Measurements from ENCODE around the gene TBC1D32. TPM values are rescaled to one million over a fixed set of nuclear protein-coding genes. Genes with fewer than 3 reads are reported as not detected.
"Not testable (repeated sequence)": the region's sequence is repeated elsewhere in the genome, so short reads cannot be mapped to it uniquely, and the experiment has no call there.

Gene TBC1D32
- total RNA-seq, 1 donor from 2014 or later: 8.9 TPM

GRCh38 chr6:121210943-121211342 is 123.3 kb downstream of the TBC1D32 start:
- no peak overlapping the region for H3K4me2 ChIP-seq (ENCODE audit: low read length)
- Mint-ChIP-seq H3K36me3 (ENCODE audit: low read depth, unreplicated experiment) (peaks cover 12% of the 10 kb centered on the region), H3K4me3 (ENCODE audit: unreplicated experiment) (no peak overlapping the region), H3K4me1 (ENCODE audit: low read depth, unreplicated experiment) (no peaks in the 10 kb centered on the region), H3K27ac (ENCODE audit: unreplicated experiment) (no peak overlapping the region), H3K9me3 (ENCODE audit: unreplicated experiment) (peaks cover 6% of the 10 kb centered on the region), H3K27me3 (ENCODE audit: low read depth, unreplicated experiment) (no peaks in the 10 kb centered on the region)
- no peaks in the 10 kb centered on the region for H3K79me2 ChIP-seq (ENCODE audit: insufficient read depth, low read length)
- no peaks in the 10 kb centered on the region for H4K20me1 ChIP-seq (ENCODE audit: insufficient read depth, low read length)
- no peaks in the 10 kb centered on the region for H3K27me3 ChIP-seq (ENCODE audit: insufficient read depth, low read length)
- H2AFZ ChIP-seq (ENCODE audit: low read depth, low read length): no peak overlapping the region
- peaks cover 12% of the 10 kb centered on the region for H3K9me3 ChIP-seq (ENCODE audit: insufficient read depth, low read depth, low read length)
- no peaks in the 10 kb centered on the region for H3K36me3 ChIP-seq (ENCODE audit: insufficient read depth, low read length)
- no peak overlapping the region for H3K27ac ChIP-seq (ENCODE audit: low read depth, low read length)
- FAIRE-seq: no peak
- no peak for DNase-seq (ENCODE audit: low read depth)
- TF ChIP-seq, protein P1, sequence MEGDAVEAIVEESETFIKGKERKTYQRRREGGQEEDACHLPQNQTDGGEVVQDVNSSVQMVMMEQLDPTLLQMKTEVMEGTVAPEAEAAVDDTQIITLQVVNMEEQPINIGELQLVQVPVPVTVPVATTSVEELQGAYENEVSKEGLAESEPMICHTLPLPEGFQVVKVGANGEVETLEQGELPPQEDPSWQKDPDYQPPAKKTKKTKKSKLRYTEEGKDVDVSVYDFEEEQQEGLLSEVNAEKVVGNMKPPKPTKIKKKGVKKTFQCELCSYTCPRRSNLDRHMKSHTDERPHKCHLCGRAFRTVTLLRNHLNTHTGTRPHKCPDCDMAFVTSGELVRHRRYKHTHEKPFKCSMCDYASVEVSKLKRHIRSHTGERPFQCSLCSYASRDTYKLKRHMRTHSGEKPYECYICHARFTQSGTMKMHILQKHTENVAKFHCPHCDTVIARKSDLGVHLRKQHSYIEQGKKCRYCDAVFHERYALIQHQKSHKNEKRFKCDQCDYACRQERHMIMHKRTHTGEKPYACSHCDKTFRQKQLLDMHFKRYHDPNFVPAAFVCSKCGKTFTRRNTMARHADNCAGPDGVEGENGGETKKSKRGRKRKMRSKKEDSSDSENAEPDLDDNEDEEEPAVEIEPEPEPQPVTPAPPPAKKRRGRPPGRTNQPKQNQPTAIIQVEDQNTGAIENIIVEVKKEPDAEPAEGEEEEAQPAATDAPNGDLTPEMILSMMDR (IDR thresholded peaks at IDR 0.05; ENCODE audit: insufficient read depth, low read depth, low read length): no peak
- TF ChIP-seq EZH2 (IDR thresholded peaks at IDR 0.05; ENCODE audit: insufficient read depth, low read length): no peak
- no peaks in the 10 kb centered on the region for H3K4me1 ChIP-seq (ENCODE audit: insufficient read depth, low read length)
- H3K4me3 ChIP-seq (ENCODE audit: insufficient read depth, low read depth, low read length): no peak overlapping the region
- no peak overlapping the region for H3K9ac ChIP-seq (ENCODE audit: low read length)

- H3K9ac ChIP-seq (ENCODE audit: low read length): no peak overlapping the region
- no peaks in the 10 kb centered on the region for H3K36me3 Mint-ChIP-seq (ENCODE audit: low read depth, unreplicated experiment)
- no peaks in the 10 kb centered on the region for H3K4me1 Mint-ChIP-seq (ENCODE audit: low read depth, unreplicated experiment)
- H3K9me3 Mint-ChIP-seq (ENCODE audit: unreplicated experiment): no peaks in the 10 kb centered on the region
- no peak overlapping the region for H3K4me3 ChIP-seq (ENCODE audit: insufficient read depth, low read depth, low read length)
- H4K20me1 ChIP-seq (ENCODE audit: insufficient read depth, low read length): no peaks in the 10 kb centered on the region
- no peaks in the 10 kb centered on the region for H3K9me3 ChIP-seq (ENCODE audit: insufficient read depth, low read depth, low read length)
- no peaks in the 10 kb centered on the region for H3K27me3 ChIP-seq (ENCODE audit: insufficient read depth, low read length)
- H3K27ac Mint-ChIP-seq (ENCODE audit: unreplicated experiment): no peak overlapping the region
- H3K4me2 ChIP-seq (ENCODE audit: low read length): no peak overlapping the region
- H3K79me2 ChIP-seq (ENCODE audit: insufficient read depth, low read length): no peaks in the 10 kb centered on the region
- DNase-seq (ENCODE audit: low read depth): no peak
- H3K4me3 Mint-ChIP-seq (ENCODE audit: unreplicated experiment): no peak overlapping the region
- H3K4me1 ChIP-seq (ENCODE audit: insufficient read depth, low read length): no peaks in the 10 kb centered on the region
- no peaks in the 10 kb centered on the region for H3K27me3 Mint-ChIP-seq (ENCODE audit: low read depth, unreplicated experiment)
- H3K36me3 ChIP-seq (ENCODE audit: insufficient read depth, low read length): no peaks in the 10 kb centered on the region
- H3K27ac ChIP-seq (ENCODE audit: low read depth, low read length): no peak overlapping the region
- FAIRE-seq: no peak
- TF ChIP-seq EZH2 (IDR thresholded peaks at IDR 0.05; ENCODE audit: insufficient read depth, low read length): no peak
- TF ChIP-seq, protein P1 (IDR thresholded peaks at IDR 0.05; ENCODE audit: insufficient read depth, low read depth, low read length): no peak
- H2AFZ ChIP-seq (ENCODE audit: low read depth, low read length): no peak overlapping the region
These were observed 128.7 kb downstream of the TBC1D32 start for GRCh38 chr6:121205569-121205968.

DNA sequence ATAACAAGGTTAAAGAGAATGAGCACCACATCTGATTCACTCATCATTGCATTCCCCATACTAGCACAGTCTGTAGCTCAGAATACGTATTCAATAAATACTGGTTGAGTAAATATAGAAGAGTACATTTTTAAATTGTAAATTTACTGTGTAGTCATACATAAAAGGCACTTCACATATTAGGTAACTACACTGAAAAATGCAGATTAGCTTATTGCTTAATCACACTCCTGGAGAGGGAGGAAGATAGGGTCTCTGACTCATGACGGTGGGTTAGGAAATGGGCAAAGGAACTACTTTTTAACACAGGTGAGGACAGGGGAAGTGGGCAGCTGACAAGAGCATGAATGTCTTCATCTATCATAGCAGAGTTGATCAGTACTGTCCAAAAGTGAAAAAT is 133.2 kb downstream of the TBC1D32 start:
- FAIRE-seq (peak; percentile 41), DNase-seq (ENCODE audit: low read depth) (peak; percentile 23)
- H3K36me3 ChIP-seq (ENCODE audit: insufficient read depth, low read length): no peaks in the 10 kb centered on the region
- TF ChIP-seq, protein P1 (IDR thresholded peaks at IDR 0.05; ENCODE audit: insufficient read depth, low read depth, low read length): no peak
- no peak for TF ChIP-seq EZH2 (IDR thresholded peaks at IDR 0.05; ENCODE audit: insufficient read depth, low read length)
- no peak overlapping the region for H3K4me3 ChIP-seq (ENCODE audit: insufficient read depth, low read depth, low read length)
- H3K36me3 Mint-ChIP-seq (ENCODE audit: low read depth, unreplicated experiment): peaks cover 4% of the 10 kb centered on the region
- no peaks in the 10 kb centered on the region for H4K20me1 ChIP-seq (ENCODE audit: insufficient read depth, low read length)
- no peaks in the 10 kb centered on the region for H3K79me2 ChIP-seq (ENCODE audit: insufficient read depth, low read length)
- H3K9ac ChIP-seq (ENCODE audit: low read length): no peak overlapping the region
- no peak overlapping the region for H3K27ac ChIP-seq (ENCODE audit: low read depth, low read length)
- no peaks in the 10 kb centered on the region for H3K4me1 Mint-ChIP-seq (ENCODE audit: low read depth, unreplicated experiment)
- no peaks in the 10 kb centered on the region for H3K9me3 ChIP-seq (ENCODE audit: insufficient read depth, low read depth, low read length)
- no peak overlapping the region for H3K4me3 Mint-ChIP-seq (ENCODE audit: unreplicated experiment)
- no peaks in the 10 kb centered on the region for H3K27me3 ChIP-seq (ENCODE audit: insufficient read depth, low read length)
- H3K9me3 Mint-ChIP-seq (ENCODE audit: unreplicated experiment): no peaks in the 10 kb centered on the region
- H3K27me3 Mint-ChIP-seq (ENCODE audit: low read depth, unreplicated experiment): no peaks in the 10 kb centered on the region
- no peaks in the 10 kb centered on the region for H3K4me1 ChIP-seq (ENCODE audit: insufficient read depth, low read length)
- no peak overlapping the region for H3K27ac Mint-ChIP-seq (ENCODE audit: unreplicated experiment)
- no peak overlapping the region for H3K4me2 ChIP-seq (ENCODE audit: low read length)
- H2AFZ ChIP-seq (ENCODE audit: low read depth, low read length): no peak overlapping the region

DNA sequence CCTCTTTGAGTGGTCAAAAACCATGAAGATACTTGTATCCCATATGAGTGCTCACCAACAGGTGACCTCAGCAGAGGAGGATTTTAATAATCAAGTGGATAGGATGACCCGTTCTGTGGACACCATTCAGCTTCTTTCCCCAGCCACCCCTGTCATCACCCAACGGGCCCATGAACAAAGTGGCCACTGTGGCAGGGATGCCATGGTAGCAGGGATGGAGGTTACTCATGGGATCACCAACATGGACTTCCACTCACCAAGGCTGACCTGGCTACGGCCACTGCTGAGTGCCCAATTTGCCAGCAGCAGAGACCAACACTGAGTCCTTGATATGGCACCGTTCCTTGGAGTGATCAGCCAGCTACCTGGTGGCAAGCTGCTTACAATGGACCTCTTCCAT is 138.2 kb downstream of the TBC1D32 start:
- not testable (repeated sequence) for H2AFZ ChIP-seq (ENCODE audit: low read depth, low read length); H3K4me1 Mint-ChIP-seq (ENCODE audit: low read depth, unreplicated experiment); H3K9ac ChIP-seq (ENCODE audit: low read length); H3K4me3 Mint-ChIP-seq (ENCODE audit: unreplicated experiment); H3K4me1 ChIP-seq (ENCODE audit: insufficient read depth, low read length); H3K27me3 ChIP-seq (ENCODE audit: insufficient read depth, low read length); H3K27me3 Mint-ChIP-seq (ENCODE audit: low read depth, unreplicated experiment); H3K36me3 Mint-ChIP-seq (ENCODE audit: low read depth, unreplicated experiment); H3K9me3 Mint-ChIP-seq (ENCODE audit: unreplicated experiment); FAIRE-seq; H4K20me1 ChIP-seq (ENCODE audit: insufficient read depth, low read length); H3K4me3 ChIP-seq (ENCODE audit: insufficient read depth, low read depth, low read length); DNase-seq (ENCODE audit: low read depth); H3K27ac ChIP-seq (ENCODE audit: low read depth, low read length); H3K4me2 ChIP-seq (ENCODE audit: low read length); H3K79me2 ChIP-seq (ENCODE audit: insufficient read depth, low read length); H3K9me3 ChIP-seq (ENCODE audit: insufficient read depth, low read depth, low read length); H3K36me3 ChIP-seq (ENCODE audit: insufficient read depth, low read length); H3K27ac Mint-ChIP-seq (ENCODE audit: unreplicated experiment)

Data from astrocyte (in vitro differentiated cells and primary cell).